ENCODE results near the gene MSTO1. TPM values are rescaled to one million over a fixed set of nuclear protein-coding genes. Genes with fewer than 3 reads are reported as not detected.

The MSTO1 gene
- total and polyA plus RNA-seq, 2 experiments from 2014 or later, result 16.0 to 40.6 TPM

DNA sequence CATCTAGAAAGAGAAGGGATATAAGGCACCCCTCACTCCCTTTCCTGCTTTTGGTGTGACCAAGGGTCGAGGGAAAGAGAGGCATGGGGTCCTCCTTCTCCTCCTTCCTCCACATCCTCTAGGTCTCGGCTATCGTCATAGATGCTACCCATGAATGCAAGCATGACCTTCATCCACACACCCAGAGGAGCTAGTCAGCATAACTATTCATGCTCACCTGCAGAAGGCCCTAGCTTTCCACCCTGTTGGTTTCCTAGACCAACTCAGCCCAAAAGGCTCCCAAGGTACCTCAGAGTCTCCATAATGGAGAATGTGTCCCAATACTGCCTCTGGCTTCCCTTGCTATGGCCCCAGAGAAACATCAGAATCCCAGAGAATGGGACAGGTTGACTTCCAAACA lies 33.2 kb downstream of the MSTO1 start:
- WGBS, 2 experiments (ENCODE audit: low coverage in 1 of 2, low lambda C conversion rate in 2 of 2, missing lambda C conversion rate in 2 of 2), result 97% methylated on average over 3 of the region's 3 CpGs
- Histone ChIP-seq H3K27ac (no peak overlapping the region), H3K4me1 (ENCODE audit: insufficient read depth) (peaks cover 17% of the 10 kb centered on the region), H3K9ac (no peak overlapping the region), H3K4me3 (no peak overlapping the region), H3K79me2 (ENCODE audit: insufficient read depth) (peaks cover 31% of the 10 kb centered on the region), H3K27me3 (replicated peaks; ENCODE audit: insufficient read depth) (no peaks in the 10 kb centered on the region), H3K4me2 (ENCODE audit: unreplicated experiment) (no peak overlapping the region), H3K9me3 (ENCODE audit: low read depth) (no peaks in the 10 kb centered on the region), H3K36me3 (ENCODE audit: low read depth) (no peaks in the 10 kb centered on the region), H4K20me1 (ENCODE audit: insufficient read depth) (no peaks in the 10 kb centered on the region), H2AFZ (no peak overlapping the region), H3F3A (ENCODE audit: insufficient read depth) (no peaks in the 10 kb centered on the region), H3K9me2 (ENCODE audit: insufficient read depth) (no peaks in the 10 kb centered on the region)
- in situ Hi-C loops (cut with MboI), result no loop called here
- no peak for DNase-seq
- no peak for TF ChIP-seq EZH2phosphoT487 (IDR thresholded peaks at IDR 0.05; ENCODE audit: insufficient read depth, low read depth)
- TF ChIP-seq EZH2 (IDR thresholded peaks at IDR 0.05; ENCODE audit: insufficient read depth, poor library complexity, severe bottlenecking), result no peak

DNA sequence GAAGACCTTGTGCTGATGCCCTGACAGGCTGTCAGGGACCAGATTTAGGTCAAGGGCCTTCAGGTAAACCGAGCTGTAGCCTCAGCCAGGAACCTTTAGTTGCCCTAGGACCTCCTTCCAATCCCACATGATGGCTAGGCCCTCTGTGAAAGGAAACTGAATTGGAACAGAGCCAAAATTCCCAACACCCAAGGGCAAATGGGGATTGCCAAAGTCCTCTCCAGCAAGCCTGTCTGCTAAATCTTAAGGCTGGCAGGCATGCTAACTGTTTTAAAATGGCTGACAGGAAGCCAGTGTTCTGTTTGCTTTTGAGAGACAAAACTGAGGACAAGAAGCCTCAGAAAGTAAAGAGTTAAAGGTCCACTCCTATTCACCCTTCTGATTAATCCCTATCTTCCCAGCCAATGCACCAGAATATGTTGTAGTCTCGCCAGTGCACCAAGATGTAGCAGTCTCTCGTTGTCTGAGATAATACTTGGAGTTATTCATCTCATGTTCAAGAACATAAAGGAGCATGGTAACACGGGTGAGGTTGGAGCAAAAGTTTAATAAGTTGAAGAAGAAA lies 35.1 kb downstream of the MSTO1 start:
- H3K4me2 ChIP-seq (ENCODE audit: unreplicated experiment), result peak overlapping the region; percentile 14
- no peak overlapping the region for H3K9ac ChIP-seq
- no peaks in the 10 kb centered on the region for H3K27me3 ChIP-seq (replicated peaks; ENCODE audit: insufficient read depth)
- H2AFZ ChIP-seq, result peak overlapping the region; percentile 50; the same call in 1 of the 2 replicates
- DNase-seq, result peak; percentile 11
- WGBS, 2 experiments (ENCODE audit: low coverage in 1 of 2, low lambda C conversion rate in 2 of 2, missing lambda C conversion rate in 2 of 2), result 41 to 43% methylated on average over 4 of the region's 4 CpGs
- in situ Hi-C loops (cut with MboI), result no loop called here
- peaks cover 20% of the 10 kb centered on the region for H3K4me1 ChIP-seq (ENCODE audit: insufficient read depth)
- no peaks in the 10 kb centered on the region for H3K36me3 ChIP-seq (ENCODE audit: low read depth)
- H3K4me3 ChIP-seq, result no peak overlapping the region
- no peaks in the 10 kb centered on the region for H4K20me1 ChIP-seq (ENCODE audit: insufficient read depth)
- H3F3A ChIP-seq (ENCODE audit: insufficient read depth), result 0 out of 2 replicates have a peak, but pooled peaks cover 6% of the 10 kb centered on the region
- no peak for TF ChIP-seq EZH2phosphoT487 (IDR thresholded peaks at IDR 0.05; ENCODE audit: insufficient read depth, low read depth)
- TF ChIP-seq EZH2 (IDR thresholded peaks at IDR 0.05; ENCODE audit: insufficient read depth, poor library complexity, severe bottlenecking), result no peak
- no peak overlapping the region for H3K27ac ChIP-seq
- no peaks in the 10 kb centered on the region for H3K9me2 ChIP-seq (ENCODE audit: insufficient read depth)
- peaks cover 31% of the 10 kb centered on the region for H3K79me2 ChIP-seq (ENCODE audit: insufficient read depth)
- no peaks in the 10 kb centered on the region for H3K9me3 ChIP-seq (ENCODE audit: low read depth)

DNA sequence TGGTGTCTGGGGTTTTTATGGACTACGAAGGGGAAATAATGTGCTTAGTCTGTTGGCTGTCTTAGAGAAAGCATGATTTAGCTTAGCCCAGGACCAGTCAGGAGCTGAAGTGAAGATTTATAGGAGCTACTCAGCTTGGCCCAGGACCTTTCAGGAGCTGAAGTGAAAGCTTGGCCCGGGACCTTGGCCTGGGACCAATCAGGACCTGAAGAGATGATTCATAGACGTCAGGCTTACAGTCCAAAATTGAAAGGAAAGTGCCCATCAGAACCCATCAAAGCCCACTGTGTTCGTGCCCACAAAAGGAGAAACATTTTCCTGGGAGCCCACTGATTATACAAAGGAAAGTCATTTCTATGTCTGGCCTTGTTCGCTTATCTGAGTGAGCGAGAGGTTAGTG lies 35.6 kb downstream of the MSTO1 start:
- Histone ChIP-seq H3K27me3 (replicated peaks; ENCODE audit: insufficient read depth) (no peaks in the 10 kb centered on the region), H3K4me2 (ENCODE audit: unreplicated experiment) (peak overlapping the region; percentile 14), H3K9ac (no peak overlapping the region), H3K27ac (no peak overlapping the region), H4K20me1 (ENCODE audit: insufficient read depth) (no peaks in the 10 kb centered on the region), H3K79me2 (ENCODE audit: insufficient read depth) (peaks cover 31% of the 10 kb centered on the region), H3K36me3 (ENCODE audit: low read depth) (no peaks in the 10 kb centered on the region), H3F3A (ENCODE audit: insufficient read depth) (peaks cover 11% of the 10 kb centered on the region; the same call in 1 of the 2 replicates), H2AFZ (peak overlapping the region; percentile 50; the same call in 1 of the 2 replicates), H3K9me2 (ENCODE audit: insufficient read depth) (no peaks in the 10 kb centered on the region), H3K4me1 (ENCODE audit: insufficient read depth) (peaks cover 23% of the 10 kb centered on the region), H3K9me3 (ENCODE audit: low read depth) (no peaks in the 10 kb centered on the region), H3K4me3 (no peak overlapping the region)
- 55 to 67% methylated on average over 6 of the region's 6 CpGs for WGBS, 2 experiments (ENCODE audit: low coverage in 1 of 2, low lambda C conversion rate in 2 of 2, missing lambda C conversion rate in 2 of 2)
- DNase-seq, result peak; percentile 49
- in situ Hi-C loops (cut with MboI), result no loop called here
- no peak for TF ChIP-seq EZH2 (IDR thresholded peaks at IDR 0.05; ENCODE audit: insufficient read depth, poor library complexity, severe bottlenecking)
- TF ChIP-seq EZH2phosphoT487 (IDR thresholded peaks at IDR 0.05; ENCODE audit: insufficient read depth, low read depth), result no peak

DNA sequence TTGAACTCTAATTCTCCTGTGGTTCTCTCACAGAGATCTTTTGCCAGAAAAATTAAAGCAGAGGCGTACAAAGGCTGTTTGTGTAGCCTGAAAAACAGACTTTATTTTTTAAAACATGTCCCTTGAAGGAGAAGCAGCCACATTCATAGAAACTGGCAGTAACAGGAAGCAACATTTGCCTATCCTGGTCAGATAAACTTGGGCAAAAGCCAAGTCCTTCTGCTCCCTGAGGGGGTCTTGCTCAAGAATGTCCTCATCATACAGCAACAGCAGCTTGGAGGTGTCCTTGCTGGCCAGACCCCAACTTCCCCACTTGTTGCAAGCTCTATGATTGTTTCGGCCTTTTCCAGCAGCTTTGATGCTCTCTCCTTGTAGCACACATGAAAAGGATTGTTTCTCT lies 36.3 kb downstream of the MSTO1 start:
- Histone ChIP-seq H3K4me1 (ENCODE audit: insufficient read depth) (peaks cover 26% of the 10 kb centered on the region), H4K20me1 (ENCODE audit: insufficient read depth) (no peaks in the 10 kb centered on the region), H2AFZ (no peak overlapping the region), H3K79me2 (ENCODE audit: insufficient read depth) (peaks cover 31% of the 10 kb centered on the region), H3K9me3 (ENCODE audit: low read depth) (no peaks in the 10 kb centered on the region), H3K4me3 (0 out of 2 replicates have a peak overlapping the region, but pooled peaks have one; percentile 5), H3K36me3 (ENCODE audit: low read depth) (no peaks in the 10 kb centered on the region), H3F3A (ENCODE audit: insufficient read depth) (peaks cover 16% of the 10 kb centered on the region; the same call in 1 of the 2 replicates), H3K9me2 (ENCODE audit: insufficient read depth) (no peaks in the 10 kb centered on the region), H3K9ac (no peak overlapping the region), H3K4me2 (ENCODE audit: unreplicated experiment) (peak overlapping the region; percentile 4), H3K27me3 (replicated peaks; ENCODE audit: insufficient read depth) (no peaks in the 10 kb centered on the region), H3K27ac (no peak overlapping the region)
- 90 to 98% methylated on average over 2 of the region's 2 CpGs for WGBS, 2 experiments (ENCODE audit: low coverage in 1 of 2, low lambda C conversion rate in 2 of 2, missing lambda C conversion rate in 2 of 2)
- in situ Hi-C loops (cut with MboI), result no loop called here
- TF ChIP-seq EZH2phosphoT487 (IDR thresholded peaks at IDR 0.05; ENCODE audit: insufficient read depth, low read depth) (no peak), EZH2 (IDR thresholded peaks at IDR 0.05; ENCODE audit: insufficient read depth, poor library complexity, severe bottlenecking) (no peak)
- DNase-seq, result peak; percentile 32
